Astrocyte (in vitro differentiated cells and primary cell): ENCODE data around the gene NSF.
"Not testable (repeated sequence)": the region's sequence is repeated elsewhere in the genome, so short reads cannot be mapped to it uniquely, and the experiment has no call there.

ENCODE experiments used
- CTCF ChIP-seq: IDR thresholded peaks from 2 replicates; pipeline ENCODE4 v1.5.1; 2011; ENCODE audit warnings: low read depth, mild to moderate bottlenecking, inconsistent platforms, low read length, moderate library complexity; ENCODE audit not compliant: insufficient read depth
- EZH2 ChIP-seq: IDR thresholded peaks from 2 replicates; pipeline ENCODE4 v1.6.1; 2012; ENCODE audit warnings: mild to moderate bottlenecking, low read length, inconsistent platforms; ENCODE audit not compliant: insufficient read depth

DNA sequence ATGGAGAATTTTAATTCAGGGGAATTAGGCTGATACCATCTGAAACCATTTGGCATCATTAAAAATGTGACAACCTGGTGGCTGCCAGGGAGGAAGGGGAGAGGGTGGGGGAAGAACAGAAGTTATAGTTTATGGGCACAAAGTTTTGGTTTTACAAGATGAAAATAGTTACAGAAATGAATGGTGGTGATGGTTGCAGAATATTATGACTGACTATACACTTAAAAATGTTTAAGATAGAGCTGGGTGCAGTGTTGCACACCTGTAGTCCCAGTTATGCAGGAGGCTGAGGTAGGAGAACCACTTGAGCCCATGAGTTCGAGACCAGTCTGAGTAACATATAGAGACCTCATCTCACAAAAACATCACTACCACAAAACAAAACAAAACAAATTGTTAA is 23.5 kb upstream of the NSF start:
- TF ChIP-seq CTCF, EZH2: not testable (repeated sequence)
